GM13977 (cell line): ENCODE data around the gene OCIAD1.
"Not testable (repeated sequence)": the region's sequence is repeated elsewhere in the genome, so short reads cannot be mapped to it uniquely, and the experiment has no call there.

Source experiments
- DNase-seq: peaks from one replicate; pipeline ENCODE4 v3.0.0; 2012; ENCODE audit warnings: low spot score
- CTCF ChIP-seq: IDR thresholded peaks from 2 replicates; pipeline ENCODE4 v1.5.1; 2012; ENCODE audit warnings: mild to moderate bottlenecking, control low read depth; ENCODE audit not compliant: insufficient read depth; ENCODE audit errors: extremely low read depth, missing control alignments
- in situ Hi-C: fragments of 300-500 bp; cut with MboI; formaldehyde crosslinking; loops from one replicate; pipeline ENCODE4 v1.12.0; 2022; ENCODE audit warnings: low sequenced_read_pairs, low pct_unique_long_range_greater_than_20kb, mixed read lengths, inconsistent platforms; ENCODE audit not compliant: unreplicated experiment

Gene OCIAD1

GRCh38 chr4:48816971-48817370 lies 13.9 kb upstream of the OCIAD1 start:
- in situ Hi-C loops: no loop called here
- no peak for TF ChIP-seq CTCF
- DNase-seq: no peak

- DNase-seq, in situ Hi-C loops: not testable (repeated sequence)
Observed at GRCh38 chr4:48821431-48821830, 9.5 kb upstream of the OCIAD1 start.

- TF ChIP-seq CTCF: no peak
- no peak for DNase-seq
- in situ Hi-C loops: no loop called here
Observed at GRCh38 chr4:48827622-48828021, 3.3 kb upstream of the OCIAD1 start.

DNA sequence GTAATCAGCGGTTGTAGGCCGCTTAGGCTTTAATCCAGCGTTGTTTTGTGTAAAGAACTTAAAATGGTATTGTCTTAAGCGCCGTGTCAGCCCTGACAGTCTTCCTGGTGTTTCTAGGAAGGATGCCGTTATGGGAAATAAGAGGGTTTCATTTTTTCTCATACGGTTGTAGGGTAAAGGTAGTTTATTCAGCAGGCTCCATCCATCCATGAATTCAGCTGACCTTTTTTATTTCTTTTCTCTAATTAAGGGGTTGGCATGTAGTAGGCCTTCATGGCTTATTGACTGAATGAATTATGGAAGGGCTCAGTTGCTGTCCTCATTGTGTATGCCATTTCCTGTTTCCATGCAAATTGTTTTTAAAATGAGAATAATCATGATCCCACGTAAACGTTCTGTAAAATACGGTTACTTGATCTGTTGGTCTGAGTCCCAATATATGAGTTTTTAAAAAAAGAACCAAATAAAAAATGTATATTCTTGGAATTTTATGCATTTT lies 693 bp downstream of the OCIAD1 start:
- TF ChIP-seq CTCF: no peak
- in situ Hi-C loops: no loop called here
- peak; percentile 24 for DNase-seq

- TF ChIP-seq CTCF: no peak
- DNase-seq: no peak
- in situ Hi-C loops: no loop called here
Observed at GRCh38 chr4:48832571-48832970, 1.7 kb downstream of the OCIAD1 start.

DNA sequence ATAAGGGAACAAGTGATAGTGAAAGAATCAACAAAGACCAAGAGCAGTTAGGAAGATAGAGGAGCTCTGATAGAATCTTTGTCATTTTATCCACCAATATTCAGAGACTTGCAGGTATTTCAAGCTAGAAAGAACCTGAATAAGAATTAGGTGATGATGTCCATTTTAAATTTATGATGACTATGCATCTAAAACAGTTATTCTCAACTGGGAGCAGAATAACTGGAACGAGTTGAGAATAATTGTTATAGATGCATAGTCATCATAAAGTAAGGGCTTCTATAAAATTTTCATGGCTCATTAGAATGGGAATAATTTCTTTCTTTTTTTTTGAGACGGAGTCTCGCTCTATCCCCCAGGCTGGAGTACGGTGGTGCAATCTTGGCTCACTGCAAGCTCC lies 5.8 kb downstream of the OCIAD1 start:
- TF ChIP-seq CTCF: no peak
- in situ Hi-C loops: no loop called here
- no peak for DNase-seq

GRCh38 chr4:48841045-48841827 lies 10.3 kb downstream of the OCIAD1 start:
- no peak for DNase-seq
- no peak for TF ChIP-seq CTCF
- in situ Hi-C loops: no loop called here
